GM23338 (cell line): Measurements from ENCODE around the gene ACHE.

Source experiments
- CTCF ChIP-seq, 2 experiments: fragments of 200-600 bp in 1 of 2; sonication (generic) in 1 of 2; conservative IDR thresholded peaks; 2 replicates each; pipeline versions ENCODE4 v1.5.1 to v1.6.1; 2016 to 2017; ENCODE audit warnings: antibody characterized with exemption in 2 of 2, low read depth in 2 of 2, mild to moderate bottlenecking in 2 of 2, moderate library complexity in 1 of 2
- EZH2 ChIP-seq: fragments of 200-600 bp; sonication (generic); IDR thresholded peaks from one replicate; pipeline ENCODE4 v1.8.0; 2017; ENCODE audit warnings: antibody characterized with exemption, mild to moderate bottlenecking, low read depth; ENCODE audit not compliant: unreplicated experiment
- EZH2phosphoT487 ChIP-seq: fragments of 200-600 bp; sonication (generic); IDR thresholded peaks from one replicate; pipeline ENCODE4 v1.8.1; 2018; ENCODE audit warnings: antibody characterized with exemption; ENCODE audit not compliant: unreplicated experiment
- JUNB ChIP-seq: IDR thresholded peaks from one replicate; pipeline ENCODE4 v1.6.1; 2016; ENCODE audit warnings: antibody characterized with exemption; ENCODE audit not compliant: unreplicated experiment
- POLR2AphosphoS5 ChIP-seq: IDR thresholded peaks from 2 replicates; pipeline ENCODE4 v1.6.1; 2016; ENCODE audit warnings: antibody characterized with exemption, low read depth
- REST ChIP-seq: IDR thresholded peaks from one replicate; pipeline ENCODE4 v1.6.1; 2018; ENCODE audit warnings: antibody characterized with exemption; ENCODE audit not compliant: unreplicated experiment
- STAT1 ChIP-seq: IDR thresholded peaks from one replicate; pipeline ENCODE4 v1.6.1; 2016; ENCODE audit warnings: antibody characterized with exemption; ENCODE audit not compliant: unreplicated experiment

GRCh38 chr7:100896732-100897608, 1.3 kb upstream of the ACHE start:
- TF ChIP-seq CTCF (conservative IDR thresholded peaks at IDR 0.05; ENCODE audit: low read depth in 2 of 2) (peak; percentile 73 to 87), EZH2 (no peak), REST (no peak), JUNB (no peak), POLR2AphosphoS5 (no peak), STAT1 (no peak), EZH2phosphoT487 (no peak)
